Activated naive CD4-positive, alpha-beta T cell (primary cell): ENCODE data around the gene MSH5.

ENCODE experiments used
- DNase-seq, 4 experiments: peaks; one replicate each; lab custom pipeline; 2025; lab: John Stamatoyannopoulos, UW

MSH5 gene

GRCh38 chr6:31760790-31761189 lies 21.0 kb downstream of the MSH5 start:
- DNase-seq: no peak

DNA sequence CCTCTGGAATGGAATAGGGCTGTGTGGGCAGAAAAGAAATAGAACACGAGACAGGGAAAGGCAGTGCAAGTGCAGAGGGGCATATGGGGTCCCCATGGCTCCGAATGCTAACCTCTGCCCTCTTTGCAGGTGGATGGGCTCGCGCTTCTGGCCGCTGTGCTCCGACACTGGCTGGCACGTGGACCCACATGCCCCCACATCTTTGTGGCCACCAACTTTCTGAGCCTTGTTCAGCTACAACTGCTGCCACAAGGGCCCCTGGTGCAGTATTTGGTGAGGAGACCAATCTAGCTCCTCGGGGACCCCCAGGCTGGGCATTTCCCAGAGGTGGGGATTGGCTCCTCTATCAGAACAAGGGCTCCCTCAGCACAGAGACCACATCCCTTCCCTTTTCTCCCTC lies 21.5 kb downstream of the MSH5 start:
- no peak for DNase-seq

DNA sequence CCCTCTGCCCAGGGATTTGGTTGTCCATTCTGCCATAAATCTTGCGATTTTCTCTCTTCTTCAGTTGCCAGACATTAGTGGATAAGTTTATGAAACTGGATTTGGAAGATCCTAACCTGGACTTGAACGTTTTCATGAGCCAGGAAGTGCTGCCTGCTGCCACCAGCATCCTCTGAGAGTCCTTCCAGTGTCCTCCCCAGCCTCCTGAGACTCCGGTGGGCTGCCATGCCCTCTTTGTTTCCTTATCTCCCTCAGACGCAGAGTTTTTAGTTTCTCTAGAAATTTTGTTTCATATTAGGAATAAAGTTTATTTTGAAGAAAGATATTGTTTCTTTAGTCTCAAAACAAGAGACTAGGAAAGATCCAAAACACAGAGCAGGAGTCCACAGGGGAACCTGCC lies 22.6 kb downstream of the MSH5 start, which contains the start of gene SAPCD1:
Gene SAPCD1 (plus strand): TSS at position 301 of the 400 bp plus-strand sequence. CDS start 399 bp downstream, outside the sequence.
- no peak for DNase-seq

- no peak for DNase-seq
Observed at GRCh38 chr6:31762878-31763618, 23.2 kb downstream of the MSH5 start.

DNA sequence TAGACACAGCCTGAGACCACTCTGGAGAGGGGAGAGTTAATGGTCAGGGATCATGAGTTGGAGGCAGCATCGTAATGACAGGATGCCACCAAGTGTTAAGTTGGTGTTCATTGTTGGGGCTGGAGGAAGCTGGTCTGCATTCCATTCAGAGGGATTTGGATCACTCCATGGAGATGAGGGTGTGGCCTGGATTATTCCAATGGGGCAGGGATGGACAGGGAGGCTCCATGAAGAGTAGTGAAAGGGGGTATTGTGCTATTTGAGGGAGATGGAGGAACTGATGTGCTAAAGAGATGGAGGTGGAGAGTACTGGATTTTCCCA lies 23.8 kb downstream of the MSH5 start:
- DNase-seq: no peak

- no peak for DNase-seq
Observed at GRCh38 chr6:31764198-31764597, 24.4 kb downstream of the MSH5 start.

GRCh38 chr6:31765559-31765909 lies 25.7 kb downstream of the MSH5 start:
- DNase-seq: no peak

DNA sequence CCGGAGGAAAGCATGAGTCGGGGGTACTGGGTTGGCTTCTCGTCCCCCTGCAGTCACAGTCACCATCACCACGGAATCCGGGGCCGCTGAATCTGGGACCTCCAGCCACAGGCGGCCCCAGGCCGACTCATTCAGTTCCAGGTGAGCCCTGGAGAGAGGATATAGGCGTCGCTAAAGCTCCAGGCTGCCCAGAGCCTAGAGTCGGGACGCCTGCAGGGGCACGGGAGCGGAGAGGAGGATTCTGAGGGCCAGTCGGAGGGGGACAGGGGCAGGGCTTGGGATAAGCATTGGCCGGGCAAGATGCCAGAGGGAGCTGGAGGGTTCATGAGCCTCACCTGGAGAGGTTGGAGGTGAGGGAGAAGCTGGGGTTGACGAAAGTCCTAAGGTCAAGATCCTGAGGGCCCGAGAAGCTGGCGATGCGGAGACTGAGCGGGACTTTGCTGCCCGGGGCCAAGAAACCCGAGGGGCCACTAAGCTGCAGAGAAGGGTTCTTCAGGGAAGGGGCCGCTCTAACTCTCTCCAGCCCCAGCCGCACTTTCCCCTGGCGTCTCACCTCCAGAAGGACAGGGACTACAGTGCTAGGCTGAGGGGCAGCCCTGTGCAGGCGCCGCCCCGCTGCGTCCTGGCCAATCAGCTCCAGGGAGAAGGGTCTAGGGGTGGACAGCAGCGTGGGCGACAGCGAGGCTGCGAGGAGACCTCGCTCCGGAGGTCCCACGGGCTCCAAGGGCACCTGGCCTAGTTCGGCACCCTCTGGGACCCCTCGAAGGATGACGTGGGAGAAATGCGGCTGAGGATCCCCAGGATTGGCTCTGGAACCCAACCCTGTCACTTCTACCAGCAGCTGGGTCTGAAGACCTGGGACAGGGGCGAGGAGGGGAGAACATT lies 26.3 kb downstream of the MSH5 start:
- DNase-seq: no peak

- no peak for DNase-seq
Observed at GRCh38 chr6:31767096-31767645, 27.4 kb downstream of the MSH5 start.

DNA sequence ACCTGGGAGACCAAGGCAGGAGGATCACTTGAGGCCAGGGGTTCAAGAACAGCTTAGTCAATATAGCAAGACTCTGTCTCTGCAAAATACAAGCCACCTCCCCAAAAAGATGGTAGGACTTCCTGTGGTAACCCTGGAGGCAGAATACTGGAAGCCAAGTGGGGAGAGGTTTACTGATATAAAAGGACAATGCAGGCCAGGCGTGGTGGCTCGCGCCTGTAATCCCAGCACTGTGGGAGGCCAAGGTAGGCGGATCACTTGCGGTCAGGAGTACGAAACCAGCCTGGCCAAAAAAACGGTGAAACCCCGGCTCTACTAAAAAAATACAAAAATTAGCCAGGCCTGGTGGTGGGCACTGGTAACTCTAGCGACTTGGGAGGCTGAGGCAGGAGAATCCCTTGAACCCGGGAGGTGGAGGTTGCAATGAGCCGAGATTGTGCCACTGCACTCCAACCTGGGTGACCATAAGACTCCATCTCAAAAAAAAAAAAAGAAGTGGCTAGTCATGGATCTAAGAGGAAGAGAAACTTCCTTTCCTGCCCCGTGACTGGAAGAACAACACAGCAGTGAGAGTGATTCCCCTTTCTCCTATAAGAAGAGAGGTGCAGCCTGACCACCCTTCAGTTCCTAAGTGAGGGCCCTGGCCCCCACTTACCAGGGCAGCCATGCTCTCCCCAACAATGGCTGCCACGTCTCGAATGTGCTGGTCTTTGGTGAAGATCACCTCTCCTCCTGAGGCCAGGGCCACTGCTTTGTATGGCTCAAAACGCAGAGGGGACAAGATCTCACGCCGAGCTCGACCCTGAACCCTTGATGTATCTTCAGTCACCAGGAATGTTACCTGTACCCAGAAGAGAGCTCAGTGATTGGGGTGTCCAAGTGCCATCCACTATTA lies 28.8 kb downstream of the MSH5 start:
- no peak for DNase-seq

DNA sequence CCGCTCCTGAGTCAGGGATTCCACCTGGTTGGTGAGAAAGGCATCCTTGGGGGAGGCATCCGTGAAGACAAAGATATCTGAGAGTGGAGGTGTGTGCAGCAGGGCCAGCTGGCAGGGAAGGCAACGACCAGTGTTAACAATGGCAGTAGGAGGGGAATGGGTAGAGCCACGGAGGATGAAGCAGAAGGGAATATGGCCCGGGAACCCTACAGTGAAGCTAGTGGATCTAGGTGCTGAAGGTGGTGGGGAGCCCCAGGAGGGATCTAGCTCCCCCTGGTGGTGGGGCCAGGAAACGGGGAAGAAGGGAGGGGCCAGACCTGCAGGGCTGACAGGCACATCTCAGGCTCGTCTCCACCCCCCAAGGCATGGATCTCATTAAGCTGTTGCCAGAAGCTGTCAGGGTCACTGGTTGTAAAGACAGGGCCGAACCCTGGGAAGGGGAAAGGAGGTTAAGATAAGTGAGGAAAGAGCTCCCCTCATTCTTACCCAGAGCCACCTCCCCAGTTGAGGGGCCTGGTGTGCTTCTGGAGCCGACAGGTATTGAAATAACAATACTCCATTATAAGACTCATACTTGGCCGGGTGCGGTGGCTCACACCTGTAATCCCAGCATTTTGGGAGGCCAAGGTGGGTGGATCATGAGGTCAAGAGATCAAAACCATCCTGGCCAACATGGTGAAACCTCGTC lies 30.0 kb downstream of the MSH5 start:
- peak; percentile 37 to 61 (median 52) for DNase-seq

DNA sequence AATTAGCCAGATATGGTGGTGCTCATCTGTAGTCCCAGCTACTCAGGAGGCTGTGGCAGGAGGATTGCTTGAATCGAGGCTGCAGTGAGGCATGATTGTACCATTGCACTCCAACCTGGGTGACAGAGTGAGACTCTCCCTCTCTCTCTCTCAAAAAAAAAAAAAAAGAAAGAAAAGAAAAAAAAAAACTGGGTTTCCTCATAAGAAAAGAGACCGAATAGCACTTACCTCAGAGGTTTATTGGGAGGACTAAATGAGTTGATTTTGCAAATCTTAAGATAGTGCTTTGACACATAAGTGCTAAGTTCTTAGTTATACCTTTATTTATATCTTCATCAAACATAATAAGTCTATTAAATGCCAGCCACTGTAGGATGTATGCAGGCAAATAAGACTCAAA lies 31.1 kb downstream of the MSH5 start:
- no peak for DNase-seq

DNA sequence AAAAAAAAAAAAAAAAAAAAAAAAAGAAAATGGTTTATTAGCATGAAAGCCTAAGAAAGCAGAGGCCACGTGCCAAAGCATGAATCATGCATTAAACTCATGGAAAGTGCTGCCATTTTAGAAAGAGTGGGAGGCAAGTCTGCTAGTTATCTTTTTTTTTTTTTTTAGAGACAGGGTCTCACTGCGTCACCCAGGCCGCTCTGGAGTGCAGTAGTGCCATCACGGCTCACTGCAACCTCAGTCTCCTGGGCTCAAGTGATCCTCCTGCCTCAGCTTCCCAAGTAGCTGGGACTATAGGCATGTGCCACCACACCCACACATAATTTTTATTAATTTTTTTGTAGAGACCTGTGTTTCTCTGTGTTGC lies 32.2 kb downstream of the MSH5 start:
- DNase-seq: no peak

DNA sequence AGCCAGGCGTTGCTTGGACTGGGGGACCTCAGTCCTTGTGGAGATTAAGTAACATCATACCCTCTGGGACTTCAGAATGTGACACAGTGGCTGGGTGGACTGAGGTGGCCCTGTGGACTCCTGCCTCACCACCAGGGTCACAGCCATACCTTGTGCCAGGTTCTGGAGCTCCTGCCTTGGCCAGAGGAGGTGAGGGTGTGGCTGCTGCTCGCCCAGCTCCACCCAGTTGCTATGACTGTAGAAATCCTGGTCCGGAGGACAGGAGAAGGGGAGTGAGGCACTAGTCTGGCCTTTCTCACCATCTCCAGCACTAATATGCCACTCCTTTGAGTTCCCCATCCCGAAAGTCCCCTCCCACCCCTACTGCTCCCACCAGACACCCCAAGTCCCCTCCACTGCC lies 35.4 kb downstream of the MSH5 start:
- no peak for DNase-seq

DNA sequence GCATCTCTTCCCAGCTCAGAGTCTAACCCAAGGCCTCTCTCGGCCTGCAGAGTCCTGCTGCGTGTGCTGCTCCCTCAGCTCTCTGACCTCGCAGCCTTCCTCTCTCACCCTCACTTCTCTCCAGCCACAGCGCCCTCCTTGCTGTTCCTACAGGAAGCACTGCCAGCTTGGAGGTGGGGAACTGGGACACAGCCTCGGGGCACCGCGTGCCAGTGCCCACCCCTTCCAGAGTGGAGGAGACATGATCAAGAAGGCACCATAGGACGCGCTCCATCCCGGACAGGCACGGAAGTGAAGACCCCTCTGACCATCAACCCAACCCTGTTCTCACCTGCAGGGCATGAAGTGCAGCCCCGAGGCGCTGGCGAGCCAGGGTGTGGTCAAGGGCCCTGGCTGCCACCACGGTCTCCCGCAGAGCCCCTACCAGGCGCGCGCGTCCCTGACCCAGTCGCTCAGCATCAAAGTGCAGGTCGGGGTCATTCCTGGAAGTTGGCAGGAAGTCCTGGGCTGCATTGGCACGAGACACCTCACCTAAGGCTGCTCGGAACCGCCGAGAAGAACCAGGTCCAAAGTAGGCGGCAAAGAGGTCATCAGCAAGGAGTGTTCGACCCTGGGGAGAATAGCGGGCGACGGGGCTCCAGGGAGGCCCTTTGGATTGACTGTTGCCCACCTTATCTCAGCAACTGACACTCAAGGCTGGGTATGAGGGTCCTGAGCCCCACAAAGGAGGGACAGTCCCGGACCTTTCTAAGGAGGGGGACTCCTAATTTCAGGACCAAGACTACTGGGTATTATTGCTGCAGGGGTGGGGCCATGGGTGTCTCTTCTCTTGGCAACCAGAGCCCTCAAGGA lies 36.1 kb downstream of the MSH5 start:
- DNase-seq: no peak

DNA sequence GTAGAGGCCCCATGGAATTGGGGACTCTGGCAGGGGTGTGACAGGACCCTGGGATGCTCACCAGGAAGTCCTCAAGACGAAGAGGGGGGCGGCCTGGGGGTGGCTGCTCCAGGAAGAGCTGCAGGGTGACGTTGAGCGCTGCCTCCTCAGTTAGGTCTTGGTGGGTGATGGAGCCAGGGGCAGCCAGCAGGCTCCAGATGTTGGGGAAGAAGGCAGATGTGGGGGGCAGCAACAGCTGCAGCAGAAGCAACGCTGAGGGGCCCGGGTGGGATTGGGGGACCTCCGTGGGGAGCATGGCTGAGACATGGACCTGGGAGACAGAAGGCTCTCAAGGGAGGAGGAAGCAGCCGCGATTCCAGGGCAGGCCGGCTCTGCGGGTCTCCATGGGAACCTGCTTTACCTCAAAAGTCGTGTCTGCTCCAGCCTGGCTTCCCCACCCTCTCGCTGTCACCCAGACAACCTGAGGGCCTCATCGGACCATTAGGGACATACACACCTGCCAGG lies 36.7 kb downstream of the MSH5 start:
- DNase-seq: no peak

- peak; percentile 13 to 48 (median 46) for DNase-seq
Observed at GRCh38 chr6:31776989-31777666, 37.3 kb downstream of the MSH5 start, which contains the start of gene VWA7. TSS of gene VWA7 (minus strand) at chr6:31777328. CDS start at chr6:31776779, 549 bp downstream.

- DNase-seq: no peak
Observed at GRCh38 chr6:31777667-31778050, 37.9 kb downstream of the MSH5 start.

GRCh38 chr6:31778193-31778592 lies 38.4 kb downstream of the MSH5 start:
- no peak for DNase-seq
